Breast epithelium (tissue), 4 donors: Measurements from ENCODE around the gene TNFRSF17. TPM values are rescaled to one million over a fixed set of nuclear protein-coding genes. Genes with fewer than 3 reads are reported as not detected.
A peak's percentile ranks its signal among the peaks of the same experiment; 100 is the strongest.

Experiments
- DNase-seq, 2 donors: peaks; one replicate each; pipeline ENCODE4 v3.0.0-alpha.2; 2019; ENCODE audit warnings: low spot score in 2 of 2
- H3K27ac ChIP-seq, 2 donors: fragments of 200-600 bp; sonication (generic) in 1 of 2; one replicate each; pipeline ENCODE4 v1.5.1; 2016 to 2019; ENCODE audit warnings: mild to moderate bottlenecking in 1 of 2
- H3K27me3 ChIP-seq, 2 donors: fragments of 200-600 bp; sonication (generic) in 1 of 2; one replicate each; pipeline versions ENCODE4 v1.5.1 to v1.6.0; 2017 to 2019; ENCODE audit warnings: control low read depth in 1 of 2, mild to moderate bottlenecking in 1 of 2
- H3K36me3 ChIP-seq: fragments of 200-600 bp; one replicate; pipeline ENCODE4 v1.5.1; 2019
- H3K4me1 ChIP-seq, 2 donors: fragments of 200-600 bp; sonication (generic); one replicate each; pipeline ENCODE4 v1.5.1; 2016 to 2019; ENCODE audit warnings: control low read depth in 1 of 2
- H3K4me3 ChIP-seq, 3 donors: fragments of 200-600 bp; sonication (generic); 1 replicate in 2 of 3; 2 replicates in 1 of 3; pipeline ENCODE4 v1.5.1; 2016 to 2019; ENCODE audit warnings: mild to moderate bottlenecking in 3 of 3, moderate library complexity in 2 of 3
- H3K9me3 ChIP-seq, 2 donors: fragments of 200-600 bp; sonication (generic) in 1 of 2; one replicate each; pipeline ENCODE4 v1.5.1; 2016 to 2019; ENCODE audit warnings: control low read depth in 1 of 2
- CTCF ChIP-seq, 3 donors: fragments of 450-650 bp; IDR thresholded peaks; one replicate each; pipeline ENCODE4 v1.5.1; 2016 to 2017; ENCODE audit warnings: antibody characterized with exemption in 3 of 3, mild to moderate bottlenecking in 3 of 3, moderate library complexity in 3 of 3
- POLR2A ChIP-seq: fragments of 450-650 bp; IDR thresholded peaks from one replicate; pipeline ENCODE4 v1.6.1; 2016; ENCODE audit warnings: antibody characterized with exemption, mild to moderate bottlenecking, moderate library complexity
- POLR2AphosphoS5 ChIP-seq, 3 donors: sonication (generic); formaldehyde crosslinking; IDR thresholded peaks; one replicate each; pipeline ENCODE4 v1.6.1; 2017; ENCODE audit warnings: antibody characterized with exemption in 3 of 3
- intact Hi-C: fragments of 100-400 bp; cut with DNase I; formaldehyde crosslinking; loops from one replicate; pipeline ENCODE4 v1.15.1; 2023; ENCODE audit warnings: low total_unique reads
- total RNA-seq, 3 donors: library from RNA; depleted of rRNA; stranded (reverse); fragments of >200 nt; gene quantifications; one replicate each; pipeline ENCODE4 v1.1.0, GENCODE V29; 2016

Gene TNFRSF17
- total RNA-seq, 3 donors from 2014 or later, result 0.44 to 0.98 TPM; not detected in 1

DNA sequence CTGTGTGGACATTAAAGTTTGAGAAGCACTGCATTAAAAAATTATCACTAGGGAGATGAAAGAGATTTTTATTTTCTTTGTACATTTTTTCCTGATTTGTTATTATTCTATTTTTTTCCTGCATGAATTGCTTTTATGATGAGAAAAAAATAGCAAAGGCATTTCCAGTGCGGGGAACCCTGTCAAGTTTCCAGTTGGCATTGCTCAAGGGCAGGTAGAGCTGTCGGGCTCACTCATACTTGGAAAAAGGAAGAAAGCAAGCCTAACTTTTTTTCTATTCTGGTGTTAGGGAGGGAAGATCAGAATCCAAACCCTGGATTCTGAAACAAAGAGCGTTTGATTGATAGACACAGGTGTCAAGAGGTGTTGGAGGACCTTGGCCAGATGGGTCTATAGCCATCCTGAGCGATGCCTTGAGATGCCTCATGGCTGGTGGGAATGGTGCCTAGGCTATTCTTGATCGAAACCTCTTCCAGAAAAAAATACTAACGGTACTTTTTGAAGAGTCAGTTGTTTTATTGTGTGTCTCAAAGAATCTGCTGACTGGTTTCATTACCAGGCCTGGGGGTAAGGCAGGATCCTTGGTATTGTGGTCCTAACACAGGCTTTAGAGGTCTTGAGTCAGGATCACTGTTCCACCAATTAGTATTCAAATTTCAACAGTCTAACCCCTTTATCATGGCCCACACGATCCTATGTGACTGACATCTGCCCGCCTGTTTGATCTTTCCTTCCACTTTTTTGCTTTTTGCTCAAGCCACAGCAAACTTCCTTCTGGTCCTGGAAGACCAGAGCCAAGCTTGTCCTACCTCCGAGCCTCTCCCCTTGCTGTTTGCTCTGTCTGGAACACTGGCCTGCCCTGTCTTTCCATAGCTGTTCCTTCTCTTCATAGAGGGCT is 31.7 kb downstream of the TNFRSF17 start:
- intact Hi-C loops, result no loop called here
- Histone ChIP-seq H3K4me1 (no peaks in the 10 kb centered on the region), H3K27me3 (no peaks in the 10 kb centered on the region), H3K36me3 (no peaks in the 10 kb centered on the region), H3K9me3 (no peaks in the 10 kb centered on the region), H3K27ac (peak overlapping the region in 1 of 2 donors; percentile 1), H3K4me3 (no peak overlapping the region)
- DNase-seq, result no peak
- TF ChIP-seq CTCF (IDR thresholded peaks at IDR 0.05) (no peak), POLR2A (no peak), POLR2AphosphoS5 (IDR thresholded peaks at IDR 0.05) (no peak)

- Histone ChIP-seq H3K4me1 (no peaks in the 10 kb centered on the region), H3K4me3 (no peak overlapping the region), H3K27ac (no peak overlapping the region), H3K9me3 (no peaks in the 10 kb centered on the region), H3K36me3 (no peaks in the 10 kb centered on the region), H3K27me3 (no peaks in the 10 kb centered on the region)
- DNase-seq, result no peak
- TF ChIP-seq POLR2AphosphoS5 (IDR thresholded peaks at IDR 0.05) (no peak), POLR2A (no peak), CTCF (IDR thresholded peaks at IDR 0.05) (no peak)
- intact Hi-C loops, result no loop called here
These were observed 35.0 kb downstream of the TNFRSF17 start for GRCh38 chr16:12000032-12000431.

DNA sequence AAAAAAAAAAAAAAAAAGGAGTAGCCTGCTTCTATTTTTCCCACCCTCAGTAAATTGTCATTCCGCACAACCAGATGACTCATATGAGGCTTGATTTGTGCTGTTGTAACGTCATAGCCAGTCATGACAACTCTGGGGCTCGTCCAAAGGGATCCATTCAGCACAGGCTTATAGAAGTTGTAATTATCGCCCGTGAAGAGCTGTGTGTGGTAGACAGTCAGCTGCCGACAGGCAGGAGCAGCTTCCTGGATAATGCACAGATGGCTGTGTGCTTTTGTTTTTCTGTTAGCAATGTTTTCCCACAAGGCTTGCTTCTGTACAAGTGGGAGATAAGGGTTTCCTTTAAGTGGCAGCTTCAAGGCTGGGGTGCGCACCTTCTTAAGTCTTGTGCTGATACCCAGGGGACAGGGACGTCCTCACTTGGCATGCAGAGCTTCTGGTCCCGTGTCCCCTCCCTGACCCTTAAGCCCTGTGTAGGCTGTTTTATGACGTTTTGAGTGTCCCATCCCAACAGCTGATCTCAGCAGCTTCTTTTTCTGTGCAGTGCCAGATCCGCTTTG is 37.5 kb downstream of the TNFRSF17 start:
- no peak for TF ChIP-seq POLR2AphosphoS5 (IDR thresholded peaks at IDR 0.05)
- no peak for TF ChIP-seq CTCF (IDR thresholded peaks at IDR 0.05)
- TF ChIP-seq POLR2A, result no peak
- DNase-seq, result no peak
- Histone ChIP-seq H3K36me3 (no peaks in the 10 kb centered on the region), H3K4me1 (no peaks in the 10 kb centered on the region), H3K9me3 (no peaks in the 10 kb centered on the region), H3K27ac (peak overlapping the region in 1 of 2 donors; percentile 63), H3K4me3 (no peak overlapping the region), H3K27me3 (no peaks in the 10 kb centered on the region)
- intact Hi-C loops, result no loop called here

DNA sequence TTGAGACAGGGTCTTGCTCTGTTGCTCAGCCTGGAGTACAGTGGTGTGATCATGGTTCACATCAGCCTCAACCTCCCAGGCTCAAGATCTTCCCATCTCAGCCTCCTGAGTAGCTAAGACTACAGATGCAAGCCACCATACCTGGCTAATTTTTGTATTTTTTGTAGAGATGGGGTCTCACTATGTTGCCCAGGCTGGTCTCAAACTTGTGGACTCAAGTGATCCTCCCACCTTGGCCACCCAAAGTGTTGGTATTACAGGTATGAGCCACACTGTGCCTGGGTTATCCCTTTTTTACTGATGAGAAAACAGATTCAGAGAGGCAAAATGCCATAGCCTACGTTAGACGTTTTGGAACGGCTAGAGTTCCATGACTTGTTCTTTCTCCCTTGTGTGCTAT is 41.6 kb downstream of the TNFRSF17 start:
- no peak overlapping the region for H3K4me3 ChIP-seq
- intact Hi-C loops, result no loop called here
- no peaks in the 10 kb centered on the region for H3K36me3 ChIP-seq
- no peaks in the 10 kb centered on the region for H3K4me1 ChIP-seq
- TF ChIP-seq POLR2AphosphoS5 (IDR thresholded peaks at IDR 0.05) (no peak), POLR2A (no peak), CTCF (IDR thresholded peaks at IDR 0.05) (no peak)
- no peak for DNase-seq
- no peak overlapping the region for H3K27ac ChIP-seq
- no peaks in the 10 kb centered on the region for H3K27me3 ChIP-seq
- no peaks in the 10 kb centered on the region for H3K9me3 ChIP-seq

- intact Hi-C loops, result no loop called here
- H3K4me1 ChIP-seq, result no peaks in the 10 kb centered on the region
- H3K4me3 ChIP-seq, result no peak overlapping the region
- H3K36me3 ChIP-seq, result no peaks in the 10 kb centered on the region
- TF ChIP-seq POLR2A (no peak), POLR2AphosphoS5 (IDR thresholded peaks at IDR 0.05) (no peak), CTCF (IDR thresholded peaks at IDR 0.05) (no peak)
- H3K27ac ChIP-seq, result peak overlapping the region; percentile 12 to 62
- H3K9me3 ChIP-seq, result no peaks in the 10 kb centered on the region
- no peak for DNase-seq
- H3K27me3 ChIP-seq, result no peaks in the 10 kb centered on the region
These were observed 44.5 kb downstream of the TNFRSF17 start for GRCh38 chr16:12009462-12009861.
